GM21619 (cell line): ENCODE results near the gene PHF21A.

Experiments used
- ATAC-seq: cut with Tn5 transposase; IDR thresholded peaks from one replicate; pipeline ENCODE4 v1.9.1; 2021; ENCODE audit not compliant: unreplicated experiment

The PHF21A gene

GRCh38 chr11:45924036-45924915 lies 197.0 kb downstream of the PHF21A start:
- no peak for ATAC-seq

DNA sequence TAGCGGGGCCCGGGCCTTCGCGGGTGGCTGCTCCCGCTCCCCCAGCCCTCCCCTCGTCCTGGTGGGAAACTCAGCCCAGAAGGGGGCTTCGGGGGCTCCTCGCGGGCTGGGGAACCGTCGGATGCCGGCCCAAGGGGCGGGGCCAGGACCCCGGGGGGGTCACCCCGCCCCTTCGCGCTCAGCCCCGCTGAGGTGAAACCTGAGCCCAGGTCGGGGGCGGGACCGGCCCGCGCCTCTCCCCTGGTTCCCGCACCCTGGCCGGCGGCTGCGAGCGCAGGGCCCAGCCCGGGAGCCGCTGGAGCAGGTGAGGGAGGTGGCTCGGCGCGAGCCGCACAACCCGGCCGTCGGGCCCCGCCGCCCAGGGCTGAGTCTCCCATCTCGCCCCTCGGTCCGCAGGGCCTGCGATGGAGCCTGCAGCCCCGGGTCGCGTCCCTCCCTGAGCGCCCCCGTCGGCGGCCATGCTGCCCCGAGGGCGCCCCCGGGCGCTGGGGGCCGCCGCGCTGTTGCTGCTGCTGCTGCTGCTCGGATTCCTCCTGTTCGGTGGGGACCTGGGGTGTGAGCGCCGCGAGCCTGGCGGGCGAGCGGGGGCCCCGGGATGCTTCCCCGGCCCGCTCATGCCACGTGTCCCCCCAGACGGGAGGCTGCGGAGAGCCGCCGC lies 198.7 kb downstream of the PHF21A start, which contains the start of gene LARGE2:
Gene LARGE2, plus strand, starts transcription at position 232 of the 658 bp plus-strand sequence. Its CDS starts 227 bp downstream, at position 459.
- no peak for ATAC-seq

DNA sequence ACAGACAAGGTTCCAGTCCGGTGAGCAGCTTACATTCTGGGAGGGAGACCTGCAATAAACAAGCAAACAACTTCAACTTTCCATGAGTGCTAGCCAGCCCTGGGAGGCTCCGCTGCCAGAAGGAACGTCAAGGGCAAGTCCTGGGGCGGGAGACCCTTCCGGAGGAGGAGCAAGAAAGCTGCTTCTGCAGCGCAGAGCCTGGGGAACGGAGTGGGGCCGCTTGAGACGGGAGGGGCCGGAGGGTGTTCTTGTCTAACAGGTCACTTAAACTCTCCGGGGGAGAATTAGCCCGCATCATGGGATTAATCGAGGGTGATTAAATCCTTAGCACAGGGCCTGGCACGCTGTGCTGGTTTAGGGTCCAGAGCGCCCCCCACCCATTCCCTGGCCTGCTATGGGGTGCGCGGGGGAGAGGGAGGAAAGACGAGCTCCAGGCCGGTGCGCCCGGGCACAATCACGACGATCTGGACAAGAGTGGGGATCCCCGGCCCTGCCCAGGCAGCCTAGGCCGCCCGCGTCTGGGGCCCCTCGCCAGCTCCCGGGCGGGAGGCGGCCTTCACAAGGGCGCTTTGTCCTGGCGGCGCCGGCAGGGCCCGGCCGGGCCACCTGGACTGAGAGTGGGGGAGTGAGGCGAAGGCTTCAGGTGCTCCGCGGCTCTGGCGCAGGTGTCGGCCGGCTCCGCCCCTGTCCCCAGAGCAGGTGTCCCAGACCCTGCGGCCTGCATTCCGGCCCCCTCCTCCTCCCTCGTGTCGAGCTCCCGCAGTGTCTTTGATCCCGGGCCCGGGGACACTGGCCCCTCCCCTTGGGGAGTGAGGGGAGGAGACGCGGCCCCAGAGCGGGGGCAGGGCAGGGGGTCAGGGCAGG lies 199.5 kb downstream of the PHF21A start:
- ATAC-seq: no peak

DNA sequence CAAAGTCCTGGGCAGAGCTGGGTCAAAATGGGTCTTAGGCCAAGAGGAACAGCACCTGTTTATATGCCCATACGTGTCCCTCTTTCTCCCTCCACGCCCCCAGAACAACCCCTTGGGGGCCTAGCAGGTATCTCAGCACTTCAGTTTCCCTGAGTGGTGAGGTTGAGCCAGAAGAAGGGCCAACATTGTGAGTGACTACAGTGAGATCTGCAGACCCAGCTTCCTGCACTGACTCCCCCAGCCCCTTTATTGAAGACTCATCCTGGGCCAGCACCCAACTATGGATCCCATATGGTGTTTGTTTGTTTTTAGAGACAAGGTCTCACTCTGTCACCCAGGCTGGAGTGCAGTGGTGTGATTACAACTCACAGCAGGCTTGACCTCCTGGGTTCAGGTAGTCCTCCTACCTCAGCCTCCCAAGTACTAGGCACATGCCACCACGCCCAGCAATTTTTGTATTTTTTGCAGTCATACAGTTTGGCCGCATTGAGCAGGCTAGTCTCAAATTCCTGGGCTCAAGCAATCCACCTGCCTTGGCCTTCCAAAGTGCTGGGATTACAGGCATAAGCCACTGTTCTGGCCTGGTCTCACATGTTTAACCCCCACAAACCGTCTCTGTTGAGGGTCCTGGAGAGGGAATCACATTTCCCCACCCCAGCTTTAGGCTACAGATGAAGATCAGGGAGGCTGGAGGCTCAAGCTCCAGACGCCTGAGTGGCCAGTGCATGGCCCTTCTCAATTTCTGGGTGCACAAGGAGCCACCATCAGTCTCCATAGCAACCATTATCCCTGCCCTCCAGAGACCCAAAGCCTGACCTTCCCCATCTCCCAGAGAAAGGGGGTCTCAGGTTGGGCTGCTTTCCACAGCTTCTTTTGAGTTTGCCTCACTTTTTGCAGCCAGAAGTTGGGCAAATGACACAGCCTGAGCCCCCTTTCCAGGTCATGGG lies 200.4 kb downstream of the PHF21A start:
- ATAC-seq: no peak

GRCh38 chr11:45919806-45920530 lies 201.3 kb downstream of the PHF21A start:
- ATAC-seq: no peak

DNA sequence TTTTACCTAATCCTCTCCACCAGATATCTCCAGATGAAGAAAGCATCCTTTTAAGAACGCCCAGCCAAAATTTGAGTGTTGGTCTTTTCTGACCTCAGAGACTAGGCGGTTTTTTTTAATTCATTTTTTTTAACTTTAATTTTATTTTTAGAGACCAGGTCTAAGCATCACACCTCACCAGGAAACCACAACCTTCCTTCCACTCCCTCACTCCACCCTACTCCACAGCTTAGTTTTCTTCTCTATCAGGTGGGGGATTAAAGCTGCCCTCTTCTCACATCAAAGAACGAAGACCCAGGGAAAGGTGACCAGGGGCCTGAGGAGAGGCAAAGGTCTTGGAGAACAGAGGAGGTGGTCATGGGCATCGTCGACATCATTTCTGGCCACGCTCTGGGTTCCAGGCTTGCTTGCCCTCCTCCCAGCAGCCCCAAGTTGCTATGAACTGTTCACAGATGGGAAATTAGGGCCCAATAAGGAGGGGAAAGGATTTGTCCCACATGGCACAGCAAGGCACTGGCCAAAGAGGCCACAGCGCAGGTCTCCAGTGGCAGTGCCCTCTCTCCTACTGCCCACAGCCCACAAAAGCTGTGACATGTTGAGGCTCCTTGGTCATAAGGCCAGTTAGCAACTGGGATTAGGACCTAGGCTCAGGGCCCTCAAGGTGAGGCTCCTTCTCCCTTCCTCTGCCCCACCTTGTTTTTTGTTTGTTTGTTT lies 202.1 kb downstream of the PHF21A start:
- ATAC-seq: no peak

GRCh38 chr11:45918331-45918941 lies 202.8 kb downstream of the PHF21A start:
- ATAC-seq: peak; percentile 32

DNA sequence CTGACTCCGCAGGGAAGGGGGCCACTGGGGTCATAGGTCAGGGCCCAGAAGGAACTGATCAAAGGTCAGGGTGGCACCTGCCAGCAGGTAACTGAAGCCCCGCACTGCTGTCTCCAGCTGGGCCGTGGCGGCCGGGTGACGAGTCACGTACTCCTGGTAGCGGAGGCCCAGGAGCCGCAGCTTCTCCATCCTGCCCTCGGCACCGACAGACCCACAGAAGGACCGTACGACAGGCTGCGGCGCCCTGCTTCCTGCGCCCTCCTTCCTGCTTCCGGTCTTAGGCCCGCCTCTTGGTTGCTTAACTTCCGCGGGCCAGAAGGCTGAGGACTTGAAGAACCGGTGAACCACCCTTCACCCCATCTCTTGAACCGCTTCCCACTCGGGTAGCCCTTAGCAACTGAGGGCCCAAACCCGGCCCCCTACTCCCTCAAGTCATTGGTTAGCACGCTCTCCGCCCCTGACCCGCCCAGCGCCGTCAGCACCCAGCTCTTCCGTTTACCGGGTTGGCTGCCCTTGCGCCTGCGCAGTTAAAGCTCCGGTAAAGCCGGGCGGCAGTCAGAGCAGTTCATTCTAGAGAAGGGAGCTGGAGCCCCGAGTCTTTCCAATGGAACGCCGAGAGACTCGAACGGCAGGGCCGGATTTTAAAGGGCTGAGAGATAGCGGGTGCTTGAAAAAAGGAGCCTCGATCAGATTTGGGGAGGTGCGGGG lies 203.5 kb downstream of the PHF21A start, which contains the start of gene PEX16:
Gene PEX16, minus strand, starts transcription at position 255 of the 708 bp plus-strand sequence. Its CDS starts 66 bp downstream, at position 189.
- ATAC-seq: peak; percentile 89

GRCh38 chr11:45917286-45917622 lies 204.0 kb downstream of the PHF21A start:
- ATAC-seq: peak; percentile 1

DNA sequence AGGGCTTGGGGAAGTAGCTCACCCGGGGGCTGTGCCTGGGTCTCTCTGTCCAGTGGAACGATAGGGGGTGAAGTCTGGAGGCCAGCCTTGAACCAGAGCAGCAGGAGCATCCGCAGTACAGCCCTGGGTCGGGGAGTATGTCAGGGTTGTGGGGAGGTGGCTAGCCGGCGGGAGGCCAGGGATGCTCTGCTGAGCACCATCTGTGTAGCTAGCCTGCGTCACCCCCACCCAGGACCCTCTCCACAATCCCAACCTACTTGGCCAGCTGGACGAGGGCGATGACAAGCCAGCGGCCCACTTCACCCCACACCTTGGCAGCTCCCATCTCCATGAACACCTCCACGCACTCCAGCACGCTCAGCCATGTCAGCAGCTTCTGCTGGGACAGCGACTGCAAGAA lies 205.8 kb downstream of the PHF21A start:
- no peak for ATAC-seq

DNA sequence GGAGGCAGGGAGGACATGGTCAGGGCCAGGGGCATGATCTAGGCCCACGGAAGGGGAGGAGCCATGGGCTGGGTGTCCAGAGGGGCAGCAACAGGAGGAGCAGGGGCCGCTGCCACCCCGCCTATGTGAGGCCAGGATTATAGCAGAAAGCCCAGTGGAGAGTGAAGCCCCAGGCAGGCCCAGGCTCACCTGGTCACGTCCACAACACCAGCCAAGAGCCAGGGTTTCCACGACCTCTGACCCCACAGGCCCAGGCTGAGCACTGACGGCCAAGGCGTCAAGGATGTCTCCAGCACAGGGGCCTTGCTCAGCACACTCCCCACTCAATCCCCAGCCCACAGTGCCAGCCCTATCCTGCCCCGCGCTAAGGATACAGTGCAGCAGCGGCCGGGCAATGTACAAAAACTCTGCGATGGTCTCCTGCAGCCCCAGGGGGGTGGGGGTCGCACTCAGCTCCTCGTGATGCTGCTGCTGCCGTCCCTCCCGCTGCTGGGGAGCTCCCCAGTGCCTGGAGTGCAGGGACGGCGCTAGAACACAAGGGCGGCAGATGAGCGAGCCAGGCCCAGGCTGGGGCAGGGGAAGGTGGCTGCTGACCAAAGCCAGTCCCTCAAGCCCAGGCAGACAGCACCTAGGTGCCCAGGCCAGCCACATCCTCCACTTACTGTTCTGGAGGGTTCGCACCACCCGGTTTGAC lies 207.2 kb downstream of the PHF21A start:
- no peak for ATAC-seq

DNA sequence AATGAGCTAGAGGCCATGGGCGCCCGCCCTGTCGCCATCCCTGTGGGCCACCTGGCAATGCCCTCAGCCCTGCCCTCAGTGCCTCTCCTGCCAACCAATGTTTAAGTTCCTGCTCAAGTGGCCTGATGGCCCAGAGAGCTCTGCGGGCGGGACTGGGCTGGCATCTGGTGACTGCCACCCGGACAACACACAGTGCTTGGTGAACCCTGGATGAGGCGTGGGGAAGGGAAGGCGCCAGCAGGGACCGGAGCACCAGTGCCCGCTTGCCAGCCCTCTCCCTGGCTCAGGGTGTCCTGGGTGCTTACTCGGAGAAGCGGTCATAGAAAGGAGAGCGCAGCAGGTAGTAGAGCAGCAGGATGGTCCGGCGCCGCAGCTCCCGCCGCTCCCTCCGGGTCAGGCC lies 207.7 kb downstream of the PHF21A start:
- ATAC-seq: no peak

GRCh38 chr11:45910623-45911022 lies 210.6 kb downstream of the PHF21A start:
- no peak for ATAC-seq

- ATAC-seq: no peak
Observed at GRCh38 chr11:45909594-45910475, 211.4 kb downstream of the PHF21A start.

DNA sequence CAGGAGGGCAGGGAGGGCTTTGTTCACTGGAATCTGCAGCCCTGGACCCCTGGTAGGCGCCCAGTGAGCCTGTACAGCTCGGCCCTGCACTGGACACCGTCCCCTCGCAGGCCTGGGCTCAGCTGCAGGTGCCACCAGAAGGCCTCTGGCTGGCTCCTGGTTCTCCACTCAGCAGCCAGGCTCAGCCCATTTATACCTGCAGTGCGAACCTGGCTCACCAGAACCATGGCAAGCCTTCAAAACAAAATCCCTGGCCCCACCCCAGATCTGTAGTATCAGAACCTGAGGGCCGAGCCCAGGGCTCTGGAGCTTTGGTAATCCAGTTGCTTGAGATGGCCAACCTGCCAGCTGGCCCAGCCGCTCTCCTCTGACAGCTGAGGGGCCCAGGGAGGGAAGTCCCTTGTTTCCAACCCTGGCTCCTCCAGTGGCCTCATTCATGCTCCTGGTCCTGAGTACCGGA lies 213.3 kb downstream of the PHF21A start:
- no peak for ATAC-seq

DNA sequence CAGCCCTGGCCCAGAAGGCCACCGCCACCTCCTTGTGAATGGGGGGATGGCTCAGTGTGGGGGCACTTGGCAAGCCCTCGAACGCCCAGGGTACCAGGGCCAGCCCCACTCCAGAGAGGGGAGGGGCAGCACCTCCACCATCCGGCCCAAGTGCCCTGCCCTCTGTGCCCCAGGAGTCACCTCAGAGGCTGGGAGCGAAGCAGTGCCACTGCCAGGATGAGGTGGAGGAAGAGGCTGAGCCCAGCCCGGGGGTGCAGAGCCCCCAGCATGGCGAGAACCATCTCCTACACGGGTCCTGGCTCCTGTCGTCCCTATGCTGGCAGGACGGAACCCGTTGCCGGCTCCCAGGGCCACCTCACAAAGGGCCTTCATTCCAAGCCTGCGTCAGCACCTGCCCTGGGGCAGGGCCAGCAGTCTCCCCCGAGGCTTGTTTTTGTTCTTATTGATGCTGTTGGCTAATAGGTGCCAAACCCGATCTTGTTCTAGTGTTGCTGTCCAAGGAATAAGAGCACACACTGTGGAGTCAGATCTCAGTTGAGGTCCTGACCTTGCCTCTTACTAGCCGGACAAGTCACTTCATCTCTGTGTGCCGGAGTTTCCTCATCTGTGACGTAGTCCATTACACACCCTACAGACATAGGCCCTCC lies 214.2 kb downstream of the PHF21A start, which contains the start of gene FREY1:
Gene FREY1, minus strand, starts transcription at position 307 of the 647 bp plus-strand sequence. Its CDS starts 26 bp downstream, at position 281.
- ATAC-seq: no peak
